PC-9 (cell line): ENCODE data around the gene PHYHIPL. TPM values are rescaled to one million over a fixed set of nuclear protein-coding genes. Genes with fewer than 3 reads are reported as not detected.
"Not testable (repeated sequence)": the region's sequence is repeated elsewhere in the genome, so short reads cannot be mapped to it uniquely, and the experiment has no call there.

ENCODE experiments used
- BruUV-seq: library from RNA; stranded (reverse); fragments of 400-500 nt; replicated peaks from 2 replicates; lab custom pipeline; 2021; lab: Mats Ljungman, UMichigan
- CTCF ChIA-PET: fragments of 300-600 bp; sonication (Branson Sonifier 250); formaldehyde crosslinking; loops from one replicate; lab custom pipeline; 2022; ENCODE audit warnings: antibody characterized with exemption; lab: Charles Lee
- POLR2A ChIA-PET: fragments of 300-600 bp; sonication (Branson Sonifier 250); formaldehyde crosslinking; loops from one replicate; lab custom pipeline; 2022; ENCODE audit warnings: antibody characterized with exemption; ENCODE audit not compliant: unreplicated experiment; lab: Charles Lee
- DNase-seq, 2 experiments: peaks; one replicate each; pipeline versions ENCODE4 v3.0.0 to v3.0.0-alpha.2; 2015 to 2022; ENCODE audit warnings: mixed read lengths in 1 of 2
- H2AFZ ChIP-seq: fragments of 200-600 bp; sonication (generic); 2 replicates; pipeline ENCODE4 v1.8.1; 2017; ENCODE audit warnings: antibody characterized with exemption
- H3F3A ChIP-seq: fragments of 200-600 bp; sonication (generic); 2 replicates; pipeline ENCODE4 v1.8.1; 2017; ENCODE audit warnings: antibody characterized with exemption, mild to moderate bottlenecking, low read depth; ENCODE audit not compliant: insufficient read depth
- H3K27ac ChIP-seq: fragments of 200-600 bp; sonication (generic); 2 replicates; pipeline ENCODE4 v1.6.1; 2016; ENCODE audit warnings: mixed run types
- H3K27me3 ChIP-seq: fragments of 200-600 bp; sonication (generic); 2 replicates; pipeline ENCODE4 v1.6.1; 2016; ENCODE audit warnings: low read depth, mixed run types; ENCODE audit not compliant: insufficient read depth
- H3K36me3 ChIP-seq: fragments of 200-600 bp; sonication (generic); 2 replicates; pipeline ENCODE4 v1.6.1; 2016; ENCODE audit warnings: low read depth, mixed run types
- H3K4me1 ChIP-seq: fragments of 200-600 bp; sonication (generic); replicated peaks from 2 replicates; pipeline ENCODE4 v1.6.1; 2016; ENCODE audit warnings: mixed run types; ENCODE audit not compliant: insufficient read depth
- H3K4me2 ChIP-seq: fragments of 200-600 bp; sonication (generic); 2 replicates; pipeline ENCODE4 v1.6.1; 2017; ENCODE audit warnings: mixed run types
- H3K4me3 ChIP-seq: fragments of 200-600 bp; sonication (generic); 2 replicates; pipeline ENCODE4 v1.6.1; 2016; ENCODE audit warnings: mixed run types
- H3K79me2 ChIP-seq: fragments of 200-600 bp; sonication (generic); 2 replicates; pipeline ENCODE4 v1.6.1; 2017; ENCODE audit warnings: low read depth, mixed run types
- H3K9me2 ChIP-seq: fragments of 200-600 bp; sonication (generic); 2 replicates; pipeline ENCODE4 v1.8.1; 2017; ENCODE audit warnings: mild to moderate bottlenecking; ENCODE audit not compliant: insufficient read depth
- H3K9me3 ChIP-seq: fragments of 200-600 bp; sonication (generic); 2 replicates; pipeline ENCODE4 v1.8.1; 2016; ENCODE audit warnings: low read depth; ENCODE audit not compliant: insufficient read depth
- H4K20me1 ChIP-seq: fragments of 200-600 bp; sonication (generic); 2 replicates; pipeline ENCODE4 v1.8.1; 2017; ENCODE audit not compliant: insufficient read depth
- EZH2 ChIP-seq: fragments of 200-600 bp; sonication (generic); IDR thresholded peaks from 2 replicates; pipeline ENCODE4 v1.8.0; 2017; ENCODE audit warnings: antibody characterized with exemption, low read depth
- intact Hi-C: fragments of 100-400 bp; cut with micrococcal nuclease; formaldehyde crosslinking; loops from one replicate; pipeline ENCODE4 v1.10.0; 2022; ENCODE audit not compliant: unreplicated experiment
- total RNA-seq: library from RNA; stranded (reverse); gene quantifications from 2 replicates; pipeline ENCODE4 v1.2.3, GENCODE V29; 2021
- TF ChIP-seq, protein P1 (sequence below): fragments of 200-600 bp; sonication (generic); conservative IDR thresholded peaks from 2 replicates; pipeline ENCODE4 v1.6.1; 2017; ENCODE audit warnings: mixed run types, antibody characterized with exemption, mild to moderate bottlenecking, moderate library complexity

The PHYHIPL gene
- total RNA-seq, 1 experiment from 2014 or later, result not detected

DNA sequence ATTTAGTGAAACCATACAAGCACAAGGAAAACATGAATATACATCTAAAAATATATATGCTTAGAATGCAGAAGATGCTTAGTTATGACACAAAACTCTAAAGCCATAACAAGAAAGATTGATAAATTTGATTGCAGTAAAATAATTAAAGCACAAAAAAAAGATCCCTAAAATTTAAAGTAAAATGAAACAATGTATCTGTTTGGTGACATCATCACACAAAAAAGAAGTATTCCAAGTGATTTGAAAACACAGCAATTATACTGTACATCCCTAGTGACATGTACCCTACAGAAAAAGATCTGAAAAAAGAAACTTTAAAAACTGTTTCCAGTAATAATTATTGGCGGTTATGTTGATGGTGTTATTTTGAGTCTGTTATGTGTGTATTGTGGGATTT, 37.7 kb downstream of the PHYHIPL start:
- Histone ChIP-seq H3K4me3 (no peak overlapping the region), H3K79me2 (no peaks in the 10 kb centered on the region), H2AFZ (no peak overlapping the region), H4K20me1 (no peaks in the 10 kb centered on the region), H3K27me3 (no peaks in the 10 kb centered on the region), H3F3A (no peaks in the 10 kb centered on the region), H3K4me1 (no peaks in the 10 kb centered on the region), H3K27ac (no peak overlapping the region), H3K9me3 (no peaks in the 10 kb centered on the region), H3K9me2 (no peaks in the 10 kb centered on the region), H3K4me2 (no peak overlapping the region), H3K36me3 (no peaks in the 10 kb centered on the region)
- BruUV-seq, result no TSS peak
- no peak for DNase-seq
- ChIA-PET CTCF (no interaction called here), POLR2A (no interaction called here)
- intact Hi-C loops, result no loop called here
- TF ChIP-seq EZH2, result no peak
- TF ChIP-seq, protein P1, sequence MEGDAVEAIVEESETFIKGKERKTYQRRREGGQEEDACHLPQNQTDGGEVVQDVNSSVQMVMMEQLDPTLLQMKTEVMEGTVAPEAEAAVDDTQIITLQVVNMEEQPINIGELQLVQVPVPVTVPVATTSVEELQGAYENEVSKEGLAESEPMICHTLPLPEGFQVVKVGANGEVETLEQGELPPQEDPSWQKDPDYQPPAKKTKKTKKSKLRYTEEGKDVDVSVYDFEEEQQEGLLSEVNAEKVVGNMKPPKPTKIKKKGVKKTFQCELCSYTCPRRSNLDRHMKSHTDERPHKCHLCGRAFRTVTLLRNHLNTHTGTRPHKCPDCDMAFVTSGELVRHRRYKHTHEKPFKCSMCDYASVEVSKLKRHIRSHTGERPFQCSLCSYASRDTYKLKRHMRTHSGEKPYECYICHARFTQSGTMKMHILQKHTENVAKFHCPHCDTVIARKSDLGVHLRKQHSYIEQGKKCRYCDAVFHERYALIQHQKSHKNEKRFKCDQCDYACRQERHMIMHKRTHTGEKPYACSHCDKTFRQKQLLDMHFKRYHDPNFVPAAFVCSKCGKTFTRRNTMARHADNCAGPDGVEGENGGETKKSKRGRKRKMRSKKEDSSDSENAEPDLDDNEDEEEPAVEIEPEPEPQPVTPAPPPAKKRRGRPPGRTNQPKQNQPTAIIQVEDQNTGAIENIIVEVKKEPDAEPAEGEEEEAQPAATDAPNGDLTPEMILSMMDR, result no peak

DNA sequence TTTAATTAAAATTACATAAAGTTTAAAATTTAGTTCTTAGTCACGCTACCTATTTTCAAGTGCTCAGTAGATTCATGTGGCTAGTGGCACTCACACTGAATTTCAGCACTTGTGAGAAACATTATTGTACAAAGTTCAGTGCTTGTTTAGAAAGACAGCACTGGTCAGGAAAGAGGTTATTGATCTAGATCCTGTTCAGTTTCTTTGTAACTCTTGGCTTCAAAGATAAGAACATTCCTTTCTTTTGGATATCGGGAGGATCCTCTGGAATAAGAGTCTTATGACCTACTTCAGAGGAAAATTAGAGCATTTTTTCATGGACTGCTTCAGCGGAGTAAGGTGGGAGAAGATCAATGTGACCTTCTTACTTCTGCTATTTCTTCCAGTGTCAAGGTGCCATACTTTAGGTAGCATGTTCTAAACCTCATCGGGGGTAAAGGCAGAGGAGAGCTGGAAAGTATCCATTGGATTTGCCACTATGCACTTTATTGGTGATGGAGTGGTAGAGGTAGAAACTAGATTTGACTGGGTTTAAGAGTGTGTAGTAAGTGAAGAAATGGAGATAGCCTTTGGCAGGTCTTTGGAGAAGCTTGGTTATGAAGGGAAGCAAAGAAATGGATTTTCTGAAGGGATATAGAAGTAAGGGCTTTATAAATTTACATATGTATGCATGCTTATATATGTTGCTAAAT, 39.9 kb downstream of the PHYHIPL start:
- ChIA-PET POLR2A (no interaction called here), CTCF (no interaction called here)
- H4K20me1 ChIP-seq, result no peaks in the 10 kb centered on the region
- no peak for TF ChIP-seq EZH2
- TF ChIP-seq, protein P1, result no peak
- no peak for DNase-seq
- intact Hi-C loops, result no loop called here
- H3K27ac ChIP-seq, result no peak overlapping the region
- no peaks in the 10 kb centered on the region for H3K79me2 ChIP-seq
- BruUV-seq, result no TSS peak
- H3K27me3 ChIP-seq, result no peaks in the 10 kb centered on the region
- H3K36me3 ChIP-seq, result no peaks in the 10 kb centered on the region
- no peaks in the 10 kb centered on the region for H3K4me1 ChIP-seq
- H2AFZ ChIP-seq, result no peak overlapping the region
- no peak overlapping the region for H3K4me3 ChIP-seq
- H3F3A ChIP-seq, result no peaks in the 10 kb centered on the region
- H3K9me3 ChIP-seq, result no peaks in the 10 kb centered on the region
- H3K9me2 ChIP-seq, result no peaks in the 10 kb centered on the region
- no peak overlapping the region for H3K4me2 ChIP-seq

DNA sequence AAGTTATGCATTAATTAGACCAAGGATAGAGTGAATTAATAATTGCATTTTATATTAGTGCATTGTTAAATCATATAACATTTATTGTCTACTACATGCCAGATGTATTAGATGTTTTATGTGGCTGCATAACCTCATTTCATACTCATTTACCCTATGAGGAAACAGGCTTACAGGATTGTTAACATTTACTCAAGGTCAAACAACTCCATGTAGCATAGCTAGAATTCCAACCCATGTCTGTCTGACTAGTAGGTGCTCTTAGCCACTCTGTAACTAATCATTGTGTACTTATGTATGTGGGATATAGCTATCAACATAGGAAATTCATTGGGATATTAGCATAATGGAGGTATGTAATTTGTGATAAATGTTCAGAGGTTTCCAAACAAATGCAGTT, 46.3 kb downstream of the PHYHIPL start:
- H4K20me1 ChIP-seq, result no peaks in the 10 kb centered on the region
- ChIA-PET POLR2A (no interaction called here), CTCF (no interaction called here)
- no peak overlapping the region for H3K27ac ChIP-seq
- H3F3A ChIP-seq, result no peaks in the 10 kb centered on the region
- no peak for DNase-seq
- H3K9me3 ChIP-seq, result no peaks in the 10 kb centered on the region
- H2AFZ ChIP-seq, result no peak overlapping the region
- H3K36me3 ChIP-seq, result no peaks in the 10 kb centered on the region
- no peaks in the 10 kb centered on the region for H3K9me2 ChIP-seq
- no peaks in the 10 kb centered on the region for H3K79me2 ChIP-seq
- BruUV-seq, result no TSS peak
- no peaks in the 10 kb centered on the region for H3K27me3 ChIP-seq
- H3K4me2 ChIP-seq, result no peak overlapping the region
- H3K4me1 ChIP-seq, result no peaks in the 10 kb centered on the region
- no peak overlapping the region for H3K4me3 ChIP-seq
- intact Hi-C loops, result no loop called here
- TF ChIP-seq EZH2, result no peak
- TF ChIP-seq, protein P1, result no peak

DNA sequence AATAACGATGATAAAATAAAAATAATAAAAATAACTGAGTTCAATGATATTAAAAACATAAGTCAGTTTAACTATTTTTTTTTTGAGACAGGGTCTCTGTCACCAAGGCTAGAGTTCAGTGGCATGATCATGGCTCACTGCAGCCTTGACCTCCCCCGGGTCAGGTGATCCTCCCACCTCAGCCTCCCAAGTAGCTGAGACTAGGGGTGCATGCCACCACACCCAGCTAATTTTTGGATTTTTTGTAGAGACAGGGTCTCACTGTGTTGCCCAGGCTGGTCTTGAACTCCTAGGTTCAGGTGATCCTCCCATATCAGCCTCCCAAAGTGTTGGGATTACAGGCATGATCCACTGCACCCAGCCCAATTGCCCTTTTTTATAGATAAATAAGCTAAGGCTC, 47.2 kb downstream of the PHYHIPL start:
- DNase-seq, POLR2A ChIA-PET, H3K4me1 ChIP-seq, H3F3A ChIP-seq, CTCF ChIA-PET, H3K79me2 ChIP-seq, H3K9me2 ChIP-seq, H3K9me3 ChIP-seq, H3K27me3 ChIP-seq, H4K20me1 ChIP-seq, intact Hi-C loops, H3K4me2 ChIP-seq, H3K36me3 ChIP-seq, H3K27ac ChIP-seq, H2AFZ ChIP-seq, BruUV-seq, H3K4me3 ChIP-seq: not testable (repeated sequence)
